GM19043 (cell line): ENCODE measurements around the gene PCCA.
"Not testable (repeated sequence)": the region's sequence is repeated elsewhere in the genome, so short reads cannot be mapped to it uniquely, and the experiment has no call there.

ENCODE experiments used
- ATAC-seq: cut with Tn5 transposase; IDR thresholded peaks from one replicate; pipeline ENCODE4 v1.9.1; 2021; ENCODE audit warnings: low read depth; ENCODE audit not compliant: unreplicated experiment

The PCCA gene

GRCh38 chr13:100088644-100089464 is at the start of gene PCCA:
TSS of gene PCCA (plus strand) at chr13:100089093. CDS start at chr13:100089121, 28 bp downstream.
- peak; percentile 96 for ATAC-seq

- ATAC-seq: no peak
These were observed 49.2 kb upstream of the PCCA start for GRCh38 chr13:100039740-100040139.

- no peak for ATAC-seq
These were observed 48.7 kb upstream of the PCCA start for GRCh38 chr13:100040196-100040595.

GRCh38 chr13:100044936-100045335 is 44.0 kb upstream of the PCCA start:
- no peak for ATAC-seq

GRCh38 chr13:100045355-100045754 is 43.5 kb upstream of the PCCA start:
- no peak for ATAC-seq

- ATAC-seq: no peak
These were observed 37.8 kb upstream of the PCCA start for GRCh38 chr13:100051070-100051469.

- no peak for ATAC-seq
These were observed 29.1 kb upstream of the PCCA start for GRCh38 chr13:100059827-100060226.

GRCh38 chr13:100063333-100063732 is 25.6 kb upstream of the PCCA start:
- ATAC-seq: no peak

- no peak for ATAC-seq
These were observed 25.0 kb upstream of the PCCA start for GRCh38 chr13:100063906-100064305.

- ATAC-seq: no peak
These were observed 20.6 kb upstream of the PCCA start for GRCh38 chr13:100068133-100068931.

GRCh38 chr13:100069278-100069677 is 19.6 kb upstream of the PCCA start:
- ATAC-seq: no peak

GRCh38 chr13:100075700-100076587 is 12.9 kb upstream of the PCCA start:
- ATAC-seq: no peak

- not testable (repeated sequence) for ATAC-seq
These were observed 9.9 kb upstream of the PCCA start for GRCh38 chr13:100079003-100079402.

- not testable (repeated sequence) for ATAC-seq
These were observed 5.5 kb upstream of the PCCA start for GRCh38 chr13:100083401-100083800.

GRCh38 chr13:100088273-100088643 is 635 bp upstream of the PCCA start:
- peak; percentile 2 for ATAC-seq

GRCh38 chr13:100089465-100090032 is 656 bp downstream of the PCCA start:
- peak; percentile 28 for ATAC-seq

GRCh38 chr13:100090861-100091260 is 2.0 kb downstream of the PCCA start:
- ATAC-seq: no peak

GRCh38 chr13:100091391-100091790 is 2.5 kb downstream of the PCCA start:
- no peak for ATAC-seq

GRCh38 chr13:100092273-100092672 is 3.4 kb downstream of the PCCA start:
- not testable (repeated sequence) for ATAC-seq

GRCh38 chr13:100095498-100095897 is 6.6 kb downstream of the PCCA start:
- no peak for ATAC-seq
